Fibroblast of upper back skin (primary cell): Measurements from ENCODE around the gene DNAJB8.
A peak's percentile ranks its signal among the peaks of the same experiment; 100 is the strongest.

Experiments
- DNase-seq: peaks from one replicate; pipeline ENCODE4 v3.0.0-alpha.2; 2013

The DNAJB8 gene

GRCh38 chr3:128466840-128467541, at the start of gene DNAJB8:
Gene DNAJB8, minus strand, starts transcription at chr3:128466890. Its CDS starts 3,645 bp downstream, at chr3:128463245.
- DNase-seq = no peak

- no peak for DNase-seq
Observed at GRCh38 chr3:128515967-128516366, 49.3 kb upstream of the DNAJB8 start.

GRCh38 chr3:128508852-128509251, 42.2 kb upstream of the DNAJB8 start:
- no peak for DNase-seq

GRCh38 chr3:128506754-128507153, 40.1 kb upstream of the DNAJB8 start:
- no peak for DNase-seq

GRCh38 chr3:128505771-128506170, 39.1 kb upstream of the DNAJB8 start:
- DNase-seq = no peak

GRCh38 chr3:128504963-128505730, 38.5 kb upstream of the DNAJB8 start:
- no peak for DNase-seq

- DNase-seq = no peak
Observed at GRCh38 chr3:128504533-128504915, 37.8 kb upstream of the DNAJB8 start.

- no peak for DNase-seq
Observed at GRCh38 chr3:128503751-128504532, 37.3 kb upstream of the DNAJB8 start.

- no peak for DNase-seq
Observed at GRCh38 chr3:128503164-128503651, 36.5 kb upstream of the DNAJB8 start.

GRCh38 chr3:128502712-128503111, 36.0 kb upstream of the DNAJB8 start:
- DNase-seq = no peak

GRCh38 chr3:128501431-128501830, 34.7 kb upstream of the DNAJB8 start:
- no peak for DNase-seq

- no peak for DNase-seq
Observed at GRCh38 chr3:128500556-128500955, 33.9 kb upstream of the DNAJB8 start.

GRCh38 chr3:128499724-128500275, 33.1 kb upstream of the DNAJB8 start:
- DNase-seq = peak; percentile 50

- DNase-seq = no peak
Observed at GRCh38 chr3:128498901-128499530, 32.3 kb upstream of the DNAJB8 start.

- no peak for DNase-seq
Observed at GRCh38 chr3:128498127-128498626, 31.5 kb upstream of the DNAJB8 start.

- DNase-seq = no peak
Observed at GRCh38 chr3:128497305-128498126, 30.8 kb upstream of the DNAJB8 start.

- DNase-seq = no peak
Observed at GRCh38 chr3:128496602-128497304, 30.1 kb upstream of the DNAJB8 start.

GRCh38 chr3:128496019-128496601, 29.4 kb upstream of the DNAJB8 start:
- no peak for DNase-seq

- no peak for DNase-seq
Observed at GRCh38 chr3:128495435-128495970, 28.8 kb upstream of the DNAJB8 start.

- no peak for DNase-seq
Observed at GRCh38 chr3:128494367-128494650, 27.6 kb upstream of the DNAJB8 start.
